H1 (cell line): ENCODE measurements around the gene SLC22A2.

ENCODE experiments used
- ATF3 ChIP-seq: IDR thresholded peaks from 2 replicates; pipeline ENCODE4 v1.6.1; 2011; ENCODE audit warnings: low read depth, mild to moderate bottlenecking, low read length; ENCODE audit not compliant: insufficient read depth
- CBX5 ChIP-seq: fragments of 300-800, 300-1000 bp; sonication (generic); IDR thresholded peaks from 2 replicates; pipeline ENCODE4 v1.7.1; 2016; ENCODE audit warnings: antibody characterized with exemption, low read length, low read depth
- CBX8 ChIP-seq: fragments of 300-800, 300-1000 bp; sonication (generic); IDR thresholded peaks from 2 replicates; pipeline ENCODE4 v1.7.1; 2016; ENCODE audit warnings: low read depth, low read length, borderline replicate concordance
- CHD1 ChIP-seq: IDR thresholded peaks from 2 replicates; pipeline ENCODE4 v1.6.1; 2012; ENCODE audit warnings: low read depth, low read length, improper control_type of control experiment
- CTCF ChIP-seq, 3 experiments: IDR thresholded peaks; 1 replicate in 2 of 3; 2 replicates in 1 of 3; pipeline versions ENCODE4 v1.5.1 to v1.6.1; 2011; ENCODE audit warnings: low read length in 3 of 3, mild to moderate bottlenecking in 3 of 3, inconsistent platforms in 2 of 3, low read depth in 1 of 3, moderate library complexity in 1 of 3; ENCODE audit not compliant: insufficient read depth in 1 of 3; ENCODE audit errors: control extremely low read depth in 1 of 3
- EP300 ChIP-seq, 2 experiments: IDR thresholded peaks; 1 replicate in 1 of 2; 2 replicates in 1 of 2; pipeline ENCODE4 v1.6.1; 2011 to 2012; ENCODE audit warnings: low read depth in 2 of 2, low read length in 2 of 2, mild to moderate bottlenecking in 2 of 2, borderline replicate concordance in 1 of 2, inconsistent platforms in 1 of 2, moderate library complexity in 1 of 2
- EZH2 ChIP-seq: fragments of 200-600 bp; sonication (generic); IDR thresholded peaks from 2 replicates; pipeline ENCODE4 v1.7.1; 2012; ENCODE audit warnings: low read depth, mild to moderate bottlenecking, moderate library complexity, low read length, inconsistent platforms; ENCODE audit not compliant: severe bottlenecking
- GABPA ChIP-seq: IDR thresholded peaks from 2 replicates; pipeline ENCODE4 v1.6.1; 2011; ENCODE audit warnings: mild to moderate bottlenecking, low read length, moderate library complexity, borderline replicate concordance; ENCODE audit not compliant: insufficient read depth
- JUN ChIP-seq: IDR thresholded peaks from 2 replicates; pipeline ENCODE4 v1.6.1; 2011; ENCODE audit warnings: low read depth, mild to moderate bottlenecking, improper control_type of control experiment, low read length
- JUND ChIP-seq: IDR thresholded peaks from 2 replicates; pipeline ENCODE4 v1.6.1; 2011; ENCODE audit warnings: mild to moderate bottlenecking, improper control_type of control experiment, low read length
- MAX ChIP-seq: IDR thresholded peaks from 2 replicates; pipeline ENCODE4 v1.6.1; 2012; ENCODE audit warnings: inconsistent platforms
- POLR2A ChIP-seq, 2 experiments: IDR thresholded peaks; 1 replicate in 1 of 2; 2 replicates in 1 of 2; pipeline ENCODE4 v1.6.1; 2011; ENCODE audit warnings: low read depth in 2 of 2, low read length in 2 of 2, mild to moderate bottlenecking in 2 of 2; ENCODE audit errors: control extremely low read depth in 1 of 2
- POLR2AphosphoS5 ChIP-seq: IDR thresholded peaks from 2 replicates; pipeline ENCODE4 v1.6.1; 2011; ENCODE audit warnings: low read depth, low read length
- TAF1 ChIP-seq: IDR thresholded peaks from 2 replicates; pipeline ENCODE4 v1.6.1; 2011; ENCODE audit warnings: mild to moderate bottlenecking, low read depth, low read length

GRCh38 chr6:160174681-160175080, 83.9 kb downstream of the SLC22A2 start:
- TF ChIP-seq JUN (no peak), MAX (no peak), GABPA (no peak), CBX5 (no peak), ATF3 (no peak), CTCF (IDR thresholded peaks at IDR 0.05; ENCODE audit: control extremely low read depth in 1 of 3, insufficient read depth in 1 of 3, low read depth in 1 of 3, low read length in 3 of 3) (no peak), EZH2 (no peak), POLR2A (IDR thresholded peaks at IDR 0.05; ENCODE audit: control extremely low read depth in 1 of 2, low read depth in 2 of 2, low read length in 2 of 2) (no peak), POLR2AphosphoS5 (no peak), CBX8 (no peak), JUND (no peak), TAF1 (no peak), EP300 (IDR thresholded peaks at IDR 0.05; ENCODE audit: borderline replicate concordance in 1 of 2, low read depth in 2 of 2, low read length in 2 of 2) (no peak), CHD1 (no peak)
